Measurements from ENCODE around the gene NPL.

GRCh38 chr1:182857212-182857611 lies 67.6 kb downstream of the NPL start:
- no peak for TF ChIP-seq POLR2A (IDR thresholded peaks at IDR 0.05)
- TF ChIP-seq, protein P1, sequence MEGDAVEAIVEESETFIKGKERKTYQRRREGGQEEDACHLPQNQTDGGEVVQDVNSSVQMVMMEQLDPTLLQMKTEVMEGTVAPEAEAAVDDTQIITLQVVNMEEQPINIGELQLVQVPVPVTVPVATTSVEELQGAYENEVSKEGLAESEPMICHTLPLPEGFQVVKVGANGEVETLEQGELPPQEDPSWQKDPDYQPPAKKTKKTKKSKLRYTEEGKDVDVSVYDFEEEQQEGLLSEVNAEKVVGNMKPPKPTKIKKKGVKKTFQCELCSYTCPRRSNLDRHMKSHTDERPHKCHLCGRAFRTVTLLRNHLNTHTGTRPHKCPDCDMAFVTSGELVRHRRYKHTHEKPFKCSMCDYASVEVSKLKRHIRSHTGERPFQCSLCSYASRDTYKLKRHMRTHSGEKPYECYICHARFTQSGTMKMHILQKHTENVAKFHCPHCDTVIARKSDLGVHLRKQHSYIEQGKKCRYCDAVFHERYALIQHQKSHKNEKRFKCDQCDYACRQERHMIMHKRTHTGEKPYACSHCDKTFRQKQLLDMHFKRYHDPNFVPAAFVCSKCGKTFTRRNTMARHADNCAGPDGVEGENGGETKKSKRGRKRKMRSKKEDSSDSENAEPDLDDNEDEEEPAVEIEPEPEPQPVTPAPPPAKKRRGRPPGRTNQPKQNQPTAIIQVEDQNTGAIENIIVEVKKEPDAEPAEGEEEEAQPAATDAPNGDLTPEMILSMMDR (IDR thresholded peaks at IDR 0.05): no peak

Data from vagina (tissue), 2 donors.